Tibial nerve (tissue), 4 donors: Measurements from ENCODE around the gene SPATA32.

Source experiments
- EP300 ChIP-seq, 2 donors: sonication (generic); formaldehyde crosslinking; IDR thresholded peaks; one replicate each; pipeline ENCODE4 v1.6.1; 2017; ENCODE audit warnings: antibody characterized with exemption in 2 of 2, mild to moderate bottlenecking in 1 of 2
- TF ChIP-seq, protein P1 (sequence below), 5 experiments: fragments of 200-600 bp in 3 of 5; fragments of 450-650 bp in 2 of 5; sonication (generic) in 3 of 5; IDR thresholded peaks; one replicate each; pipeline ENCODE4 v1.5.1; 2016 to 2019; ENCODE audit warnings: antibody characterized with exemption in 5 of 5, mild to moderate bottlenecking in 3 of 5, moderate library complexity in 2 of 5

DNA sequence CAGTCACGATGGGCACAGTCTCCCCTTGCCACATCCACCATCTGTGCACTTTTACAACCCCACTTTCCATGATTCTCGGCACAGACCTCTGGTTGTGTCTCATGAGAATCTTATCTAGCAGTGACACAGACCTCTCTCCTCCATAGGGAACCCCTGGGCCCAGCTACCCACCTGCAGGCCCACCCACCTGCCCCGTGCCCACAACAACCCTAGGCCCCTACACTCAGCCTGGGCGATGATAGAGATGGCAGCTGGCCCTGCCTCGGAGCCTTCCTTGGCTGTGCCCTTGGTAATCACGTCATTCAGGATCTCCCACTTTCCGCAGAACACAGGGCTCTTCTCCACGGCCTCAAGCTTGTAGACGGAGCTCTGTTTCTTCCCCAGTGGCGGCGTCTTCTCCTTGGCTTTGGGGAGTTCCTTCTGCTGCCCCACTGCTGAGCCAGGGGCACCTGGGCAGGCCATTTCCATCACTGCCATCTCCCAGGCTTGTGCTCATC lies 28.4 kb upstream of the SPATA32 start:
- TF ChIP-seq EP300 (IDR thresholded peaks at IDR 0.05): no peak
- TF ChIP-seq, protein P1, sequence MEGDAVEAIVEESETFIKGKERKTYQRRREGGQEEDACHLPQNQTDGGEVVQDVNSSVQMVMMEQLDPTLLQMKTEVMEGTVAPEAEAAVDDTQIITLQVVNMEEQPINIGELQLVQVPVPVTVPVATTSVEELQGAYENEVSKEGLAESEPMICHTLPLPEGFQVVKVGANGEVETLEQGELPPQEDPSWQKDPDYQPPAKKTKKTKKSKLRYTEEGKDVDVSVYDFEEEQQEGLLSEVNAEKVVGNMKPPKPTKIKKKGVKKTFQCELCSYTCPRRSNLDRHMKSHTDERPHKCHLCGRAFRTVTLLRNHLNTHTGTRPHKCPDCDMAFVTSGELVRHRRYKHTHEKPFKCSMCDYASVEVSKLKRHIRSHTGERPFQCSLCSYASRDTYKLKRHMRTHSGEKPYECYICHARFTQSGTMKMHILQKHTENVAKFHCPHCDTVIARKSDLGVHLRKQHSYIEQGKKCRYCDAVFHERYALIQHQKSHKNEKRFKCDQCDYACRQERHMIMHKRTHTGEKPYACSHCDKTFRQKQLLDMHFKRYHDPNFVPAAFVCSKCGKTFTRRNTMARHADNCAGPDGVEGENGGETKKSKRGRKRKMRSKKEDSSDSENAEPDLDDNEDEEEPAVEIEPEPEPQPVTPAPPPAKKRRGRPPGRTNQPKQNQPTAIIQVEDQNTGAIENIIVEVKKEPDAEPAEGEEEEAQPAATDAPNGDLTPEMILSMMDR (IDR thresholded peaks at IDR 0.05): no peak
